H9 (cell line): ENCODE results near the gene CHADL. TPM values are rescaled to one million over a fixed set of nuclear protein-coding genes. Genes with fewer than 3 reads are reported as not detected.

Experiments used
- DNase-seq: peaks from one replicate; pipeline ENCODE4 v3.0.0-alpha.2; 2017
- H2AFZ ChIP-seq: one replicate; pipeline ENCODE4 v1.6.1; 2013; ENCODE audit warnings: mild to moderate bottlenecking, low read length, control low read depth, moderate library complexity
- H2AK5ac ChIP-seq: 2 replicates; pipeline ENCODE4 v1.6.1; 2013; ENCODE audit warnings: low read length, control low read depth, mixed read lengths; ENCODE audit not compliant: insufficient read length
- H2BK120ac ChIP-seq: one replicate; pipeline ENCODE4 v1.6.1; 2013; ENCODE audit warnings: low read depth, mild to moderate bottlenecking, low read length, control low read depth, inconsistent platforms; ENCODE audit not compliant: poor library complexity, severe bottlenecking
- H2BK12ac ChIP-seq: 2 replicates; pipeline ENCODE4 v1.6.1; 2013; ENCODE audit warnings: low read length, control low read depth, mixed read lengths, low read depth; ENCODE audit not compliant: insufficient read length
- H2BK15ac ChIP-seq: 2 replicates; pipeline ENCODE4 v1.6.1; 2013; ENCODE audit warnings: low read depth, low read length, control low read depth
- H2BK20ac ChIP-seq: one replicate; pipeline ENCODE4 v1.6.1; 2013; ENCODE audit warnings: low read depth, mild to moderate bottlenecking, low read length, control low read depth, inconsistent platforms; ENCODE audit not compliant: poor library complexity, severe bottlenecking
- H2BK5ac ChIP-seq: 2 replicates; pipeline ENCODE4 v1.6.1; 2013; ENCODE audit warnings: low read length, control low read depth, mixed read lengths; ENCODE audit not compliant: insufficient read length
- H3K14ac ChIP-seq: 2 replicates; pipeline ENCODE4 v1.6.1; 2013; ENCODE audit warnings: low read length, control low read depth; ENCODE audit not compliant: insufficient read depth
- H3K18ac ChIP-seq: 2 replicates; pipeline ENCODE4 v1.6.1; 2013; ENCODE audit warnings: low read depth, mild to moderate bottlenecking, mixed read lengths, low read length, control low read depth; ENCODE audit not compliant: insufficient read length
- H3K23ac ChIP-seq: 2 replicates; pipeline ENCODE4 v1.6.1; 2013; ENCODE audit warnings: low read length, control low read depth, mixed read lengths, low read depth; ENCODE audit not compliant: insufficient read length
- H3K23me2 ChIP-seq: 2 replicates; pipeline ENCODE4 v1.6.1; 2013; ENCODE audit warnings: low read depth, mild to moderate bottlenecking, mixed read lengths, low read length, control low read depth; ENCODE audit not compliant: insufficient read length, poor library complexity, severe bottlenecking
- H3K27ac ChIP-seq: 2 replicates; pipeline ENCODE4 v1.5.1; 2013; ENCODE audit warnings: low read length, control low read depth, mixed read lengths, low read depth; ENCODE audit not compliant: insufficient read length
- H3K27me3 ChIP-seq: 2 replicates; pipeline ENCODE4 v1.6.1; 2013; ENCODE audit warnings: low read length, control low read depth, inconsistent platforms; ENCODE audit not compliant: insufficient read depth
- H3K4ac ChIP-seq: 2 replicates; pipeline ENCODE4 v1.6.1; 2013; ENCODE audit warnings: low read depth, mild to moderate bottlenecking, control low read depth, inconsistent platforms, low read length, moderate library complexity
- H3K4me1 ChIP-seq: 2 replicates; pipeline ENCODE4 v1.6.1; 2013; ENCODE audit warnings: low read length, control low read depth, inconsistent platforms; ENCODE audit not compliant: insufficient read depth
- H3K4me2 ChIP-seq: 2 replicates; pipeline ENCODE4 v1.6.1; 2013; ENCODE audit warnings: low read length, control low read depth, mixed read lengths; ENCODE audit not compliant: insufficient read length, insufficient read depth
- H3K56ac ChIP-seq: 2 replicates; pipeline ENCODE4 v1.6.1; 2013; ENCODE audit warnings: low read depth, mild to moderate bottlenecking, mixed read lengths, low read length, control low read depth; ENCODE audit not compliant: insufficient read length
- H3K79me1 ChIP-seq: 2 replicates; pipeline ENCODE4 v1.6.1; 2013; ENCODE audit warnings: low read depth, mild to moderate bottlenecking, moderate library complexity, low read length, control low read depth, inconsistent platforms; ENCODE audit not compliant: insufficient read depth, poor library complexity, severe bottlenecking
- H3K79me2 ChIP-seq: 2 replicates; pipeline ENCODE4 v1.6.1; 2013; ENCODE audit warnings: low read length, control low read depth, inconsistent platforms; ENCODE audit not compliant: insufficient read depth
- H3K9ac ChIP-seq: 2 replicates; pipeline ENCODE4 v1.6.1; 2013; ENCODE audit warnings: low read length, control low read depth, mixed read lengths; ENCODE audit not compliant: insufficient read length; ENCODE audit errors: extremely low read depth
- H3K9me3 ChIP-seq: one replicate; pipeline ENCODE4 v1.6.1; 2013; ENCODE audit warnings: low read depth, low read length, inconsistent platforms; ENCODE audit not compliant: control insufficient read depth
- H3T11ph ChIP-seq: one replicate; pipeline ENCODE4 v1.6.1; 2013; ENCODE audit warnings: mild to moderate bottlenecking, low read length, control low read depth, inconsistent platforms
- H4K20me1 ChIP-seq: one replicate; pipeline ENCODE4 v1.6.1; 2013; ENCODE audit not compliant: control insufficient read depth, insufficient read length, insufficient read depth
- H4K5ac ChIP-seq: 2 replicates; pipeline ENCODE4 v1.6.1; 2013; ENCODE audit warnings: low read depth, mild to moderate bottlenecking, mixed read lengths, low read length, control low read depth; ENCODE audit not compliant: insufficient read length
- H4K8ac ChIP-seq: replicated peaks from 2 replicates; pipeline ENCODE4 v1.6.1; 2013; ENCODE audit warnings: low read length, control low read depth, mixed read lengths, low read depth; ENCODE audit not compliant: insufficient read length
- H4K91ac ChIP-seq: 2 replicates; pipeline ENCODE4 v1.6.1; 2013; ENCODE audit warnings: low read depth, mild to moderate bottlenecking, moderate library complexity, mixed read lengths, low read length, control low read depth; ENCODE audit not compliant: insufficient read length
- H3K27ac Mint-ChIP-seq, 3 experiments: 2 replicates in 2 of 3; 3 replicates in 1 of 3; pipeline ENCODE4 v1.8.0; 2020 to 2021; ENCODE audit warnings: mixed read lengths in 3 of 3, mild to moderate bottlenecking in 1 of 3, moderate library complexity in 1 of 3
- H3K27me3 Mint-ChIP-seq: 2 replicates; pipeline ENCODE4 v1.8.0; 2021; ENCODE audit warnings: low read depth, mild to moderate bottlenecking, moderate library complexity, mixed read lengths
- H3K36me3 Mint-ChIP-seq, 3 experiments: 2 replicates in 2 of 3; 3 replicates in 1 of 3; pipeline ENCODE4 v1.8.0; 2020 to 2021; ENCODE audit warnings: low read depth in 3 of 3, mixed read lengths in 3 of 3; ENCODE audit not compliant: insufficient read depth in 1 of 3
- H3K4me1 Mint-ChIP-seq, 2 experiments: 2 replicates each; pipeline ENCODE4 v1.8.0; 2020; ENCODE audit warnings: mixed read lengths in 2 of 2
- H3K4me3 Mint-ChIP-seq, 2 experiments: 2 replicates in 1 of 2; 3 replicates in 1 of 2; pipeline ENCODE4 v1.8.0; 2020 to 2021; ENCODE audit warnings: mild to moderate bottlenecking in 2 of 2, mixed read lengths in 2 of 2, moderate library complexity in 1 of 2
- H3K9me3 Mint-ChIP-seq, 2 experiments: 2 replicates in 1 of 2; 3 replicates in 1 of 2; pipeline ENCODE4 v1.8.0; 2020; ENCODE audit warnings: mild to moderate bottlenecking in 2 of 2, mixed read lengths in 2 of 2, moderate library complexity in 1 of 2
- CTCF ChIP-seq: fragments of 200-600 bp; sonication (generic); conservative IDR thresholded peaks from 3 replicates; pipeline ENCODE4 v1.8.0; 2021; ENCODE audit warnings: antibody characterized with exemption, mild to moderate bottlenecking
- WGBS: extraction: QIAGEN DNeasy Blood & Tissue Kit; methylation state at CpG from one replicate; pipeline ENCODE4 v1.1.7; 2013; ENCODE audit warnings: missing lambda C conversion rate, low lambda C conversion rate, mixed read lengths; ENCODE audit not compliant: insufficient read length; ENCODE audit errors: extremely low coverage; 5-methylcytosine and 5-hydroxymethylcytosine counted together
- total RNA-seq: library from RNA; stranded (reverse); gene quantifications from 2 replicates; pipeline ENCODE4 v1.2.1, GENCODE V29; 2021

Gene CHADL
- total RNA-seq, 1 experiment from 2014 or later, result 1.6 TPM

DNA sequence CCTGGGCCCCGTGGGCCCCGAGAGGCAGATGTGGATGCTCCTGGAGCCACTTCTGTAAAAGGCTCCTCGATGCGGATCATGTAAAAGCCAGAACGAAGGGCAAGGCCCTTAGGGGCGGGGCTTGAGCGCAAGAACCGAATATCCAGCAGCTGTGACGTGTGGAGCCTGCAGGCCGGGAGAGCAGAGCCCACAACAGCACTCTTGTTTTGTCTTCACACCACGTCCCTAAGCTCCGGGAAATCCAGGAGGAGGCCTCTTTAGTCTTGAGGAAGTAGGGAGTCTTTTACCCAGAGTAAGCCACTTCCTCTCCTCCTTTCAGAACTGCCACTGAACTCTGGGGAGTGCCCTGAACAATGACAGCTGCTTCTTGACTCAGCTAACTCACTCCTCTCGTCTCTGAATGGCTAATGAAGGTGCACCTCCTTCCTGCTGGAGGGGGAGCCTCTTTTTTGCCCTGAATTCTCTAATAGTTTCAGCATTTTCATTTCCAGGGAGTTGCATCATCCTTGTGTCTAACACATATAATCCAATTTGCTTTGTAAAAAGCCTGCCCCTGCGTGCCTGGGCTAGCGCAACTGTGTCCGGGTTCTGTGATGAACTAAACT, 23.1 kb downstream of the CHADL start:
- H3K36me3 Mint-ChIP-seq, result peaks cover 43 to 78% (median 71%) of the 10 kb centered on the region in 3 experiments
- H3K4me2 ChIP-seq, result no peak overlapping the region

More for the DNA sequence above, 23.1 kb downstream of the CHADL start:
- Histone ChIP-seq H3T11ph (no peak overlapping the region), H2BK20ac (no peak overlapping the region), H3K23ac (no peak overlapping the region), H3K4ac (no peak overlapping the region), H2BK12ac (no peak overlapping the region), H3K23me2 (no peaks in the 10 kb centered on the region), H3K79me1 (no peaks in the 10 kb centered on the region), H2AFZ (no peak overlapping the region), H3K9ac (no peak overlapping the region), H3K4me1 (0 out of 2 replicates have a peak, but pooled peaks cover 3% of the 10 kb centered on the region), H4K20me1 (no peaks in the 10 kb centered on the region), H3K79me2 (no peaks in the 10 kb centered on the region), H4K8ac (no peak overlapping the region), H3K14ac (no peak overlapping the region), H3K27me3 (no peaks in the 10 kb centered on the region), H3K27ac (no peak overlapping the region), H2AK5ac (no peak overlapping the region), H4K5ac (no peak overlapping the region), H3K18ac (no peak overlapping the region), H2BK120ac (no peak overlapping the region), H3K56ac (no peak overlapping the region), H3K9me3 (no peaks in the 10 kb centered on the region), H4K91ac (no peak overlapping the region), H2BK15ac (no peak overlapping the region), H2BK5ac (no peak overlapping the region)
- peak overlapping the region in 1 of 2 experiments; percentile 14; a peak in 3 of 5 replicates for H3K4me3 Mint-ChIP-seq
- H3K27me3 Mint-ChIP-seq, result no peaks in the 10 kb centered on the region
- H3K27ac Mint-ChIP-seq, result peak overlapping the region in 2 of 3 experiments; percentile 71 to 92; a peak in 5 of 7 replicates
- no peak for TF ChIP-seq CTCF
- no CpG with 5 or more reads among the region's 16 CpGs for WGBS
- H3K4me1 Mint-ChIP-seq, result peaks cover 16 to 17% of the 10 kb centered on the region in 2 experiments
- DNase-seq, result peak; percentile 62
- peaks cover 8 to 12% of the 10 kb centered on the region in 2 experiments for H3K9me3 Mint-ChIP-seq
